ENCODE data around the gene ATAD5.
A peak's percentile ranks its signal among the peaks of the same experiment; 100 is the strongest.

ATAD5 gene, protein sequence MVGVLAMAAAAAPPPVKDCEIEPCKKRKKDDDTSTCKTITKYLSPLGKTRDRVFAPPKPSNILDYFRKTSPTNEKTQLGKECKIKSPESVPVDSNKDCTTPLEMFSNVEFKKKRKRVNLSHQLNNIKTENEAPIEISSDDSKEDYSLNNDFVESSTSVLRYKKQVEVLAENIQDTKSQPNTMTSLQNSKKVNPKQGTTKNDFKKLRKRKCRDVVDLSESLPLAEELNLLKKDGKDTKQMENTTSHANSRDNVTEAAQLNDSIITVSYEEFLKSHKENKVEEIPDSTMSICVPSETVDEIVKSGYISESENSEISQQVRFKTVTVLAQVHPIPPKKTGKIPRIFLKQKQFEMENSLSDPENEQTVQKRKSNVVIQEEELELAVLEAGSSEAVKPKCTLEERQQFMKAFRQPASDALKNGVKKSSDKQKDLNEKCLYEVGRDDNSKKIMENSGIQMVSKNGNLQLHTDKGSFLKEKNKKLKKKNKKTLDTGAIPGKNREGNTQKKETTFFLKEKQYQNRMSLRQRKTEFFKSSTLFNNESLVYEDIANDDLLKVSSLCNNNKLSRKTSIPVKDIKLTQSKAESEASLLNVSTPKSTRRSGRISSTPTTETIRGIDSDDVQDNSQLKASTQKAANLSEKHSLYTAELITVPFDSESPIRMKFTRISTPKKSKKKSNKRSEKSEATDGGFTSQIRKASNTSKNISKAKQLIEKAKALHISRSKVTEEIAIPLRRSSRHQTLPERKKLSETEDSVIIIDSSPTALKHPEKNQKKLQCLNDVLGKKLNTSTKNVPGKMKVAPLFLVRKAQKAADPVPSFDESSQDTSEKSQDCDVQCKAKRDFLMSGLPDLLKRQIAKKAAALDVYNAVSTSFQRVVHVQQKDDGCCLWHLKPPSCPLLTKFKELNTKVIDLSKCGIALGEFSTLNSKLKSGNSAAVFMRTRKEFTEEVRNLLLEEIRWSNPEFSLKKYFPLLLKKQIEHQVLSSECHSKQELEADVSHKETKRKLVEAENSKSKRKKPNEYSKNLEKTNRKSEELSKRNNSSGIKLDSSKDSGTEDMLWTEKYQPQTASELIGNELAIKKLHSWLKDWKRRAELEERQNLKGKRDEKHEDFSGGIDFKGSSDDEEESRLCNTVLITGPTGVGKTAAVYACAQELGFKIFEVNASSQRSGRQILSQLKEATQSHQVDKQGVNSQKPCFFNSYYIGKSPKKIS (N-terminal part only)

GRCh38 chr17:30831663-30832437, at the start of gene ATAD5:
TSS of gene ATAD5 (plus strand) at chr17:30831966. CDS start at chr17:30832348, 382 bp downstream.
- POLR2A ChIA-PET: interaction anchor here (0.8 to 1.2 kb wide), 5 partner anchors 10 to 558 kb away, joined by 3 to 4 read pairs (median 3); no protein-coding TSS in a partner anchor
- peak within 1 kb of the TSS; percentile 89 for H3K27ac ChIP-seq (ENCODE audit: extremely low read depth, low read depth, low read length)
- H3K4me3 ChIP-seq (ENCODE audit: low read depth, low read length): peak within 1 kb of the TSS; percentile 97
- no peaks in the 10 kb centered on the region for H3K9me3 ChIP-seq (ENCODE audit: control insufficient read depth, insufficient read depth, low read depth, low read length)
- peaks cover 16 to 25% of the 10 kb centered on the region in 2 experiments for H3K36me3 ChIP-seq (ENCODE audit: control insufficient read depth in 2 of 2, insufficient read depth in 1 of 2, low read length in 2 of 2)
- CTCF ChIA-PET: interaction anchor here (1.0 kb wide), 1 partner anchor 1025 kb away, joined by 3 read pairs; no protein-coding TSS in a partner anchor
- H3K4me1 ChIP-seq (ENCODE audit: control insufficient read depth, insufficient read depth, low read length): peaks cover 3% of the 10 kb centered on the region; the same call in 1 of the 2 replicates
- peak; percentile 67 for TF ChIP-seq ZNF600 (tag by site-specific recombination; IDR thresholded peaks at IDR 0.05)
- TF ChIP-seq ZNF274 (IDR thresholded peaks at IDR 0.05; ENCODE audit: low read length): no peak
- TF ChIP-seq ZNF274 (tag by site-specific recombination; IDR thresholded peaks at IDR 0.05; ENCODE audit: borderline replicate concordance): no peak
- no peak; the same call in 1 of the 2 replicates for TF ChIP-seq ZNF423 (tag by site-specific recombination; IDR thresholded peaks at IDR 0.05)
- TF ChIP-seq, protein P1, sequence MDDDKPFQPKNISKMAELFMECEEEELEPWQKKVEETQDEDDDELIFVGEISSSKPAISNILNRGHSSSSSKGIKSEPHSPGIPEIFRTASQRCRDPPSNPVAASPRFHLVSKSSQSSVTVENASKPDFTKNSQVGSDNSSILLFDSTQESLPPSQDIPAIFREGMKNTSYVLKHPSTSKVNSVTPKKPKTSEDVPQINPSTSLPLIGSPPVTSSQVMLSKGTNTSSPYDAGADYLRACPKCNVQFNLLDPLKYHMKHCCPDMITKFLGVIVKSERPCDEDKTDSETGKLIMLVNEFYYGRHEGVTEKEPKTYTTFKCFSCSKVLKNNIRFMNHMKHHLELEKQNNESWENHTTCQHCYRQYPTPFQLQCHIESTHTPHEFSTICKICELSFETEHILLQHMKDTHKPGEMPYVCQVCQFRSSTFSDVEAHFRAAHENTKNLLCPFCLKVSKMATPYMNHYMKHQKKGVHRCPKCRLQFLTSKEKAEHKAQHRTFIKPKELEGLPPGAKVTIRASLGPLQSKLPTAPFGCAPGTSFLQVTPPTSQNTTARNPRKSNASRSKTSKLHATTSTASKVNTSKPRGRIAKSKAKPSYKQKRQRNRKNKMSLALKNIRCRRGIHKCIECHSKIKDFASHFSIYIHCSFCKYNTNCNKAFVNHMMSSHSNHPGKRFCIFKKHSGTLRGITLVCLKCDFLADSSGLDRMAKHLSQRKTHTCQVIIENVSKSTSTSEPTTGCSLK (tag by site-specific recombination; IDR thresholded peaks at IDR 0.05): no peak
- no peak for TF ChIP-seq GFI1B (tag by site-specific recombination; IDR thresholded peaks at IDR 0.05)
- TF ChIP-seq ZNF133 (tag by site-specific recombination; IDR thresholded peaks at IDR 0.05): no peak
- no peak for TF ChIP-seq ZNF311 (tag by site-specific recombination; IDR thresholded peaks at IDR 0.05; ENCODE audit: borderline replicate concordance)
- TF ChIP-seq ZBTB7A (tag by site-specific recombination; IDR thresholded peaks at IDR 0.05; ENCODE audit: low read depth): peak; percentile 18; the same call in 1 of the 2 replicates
- TF ChIP-seq, protein P2, sequence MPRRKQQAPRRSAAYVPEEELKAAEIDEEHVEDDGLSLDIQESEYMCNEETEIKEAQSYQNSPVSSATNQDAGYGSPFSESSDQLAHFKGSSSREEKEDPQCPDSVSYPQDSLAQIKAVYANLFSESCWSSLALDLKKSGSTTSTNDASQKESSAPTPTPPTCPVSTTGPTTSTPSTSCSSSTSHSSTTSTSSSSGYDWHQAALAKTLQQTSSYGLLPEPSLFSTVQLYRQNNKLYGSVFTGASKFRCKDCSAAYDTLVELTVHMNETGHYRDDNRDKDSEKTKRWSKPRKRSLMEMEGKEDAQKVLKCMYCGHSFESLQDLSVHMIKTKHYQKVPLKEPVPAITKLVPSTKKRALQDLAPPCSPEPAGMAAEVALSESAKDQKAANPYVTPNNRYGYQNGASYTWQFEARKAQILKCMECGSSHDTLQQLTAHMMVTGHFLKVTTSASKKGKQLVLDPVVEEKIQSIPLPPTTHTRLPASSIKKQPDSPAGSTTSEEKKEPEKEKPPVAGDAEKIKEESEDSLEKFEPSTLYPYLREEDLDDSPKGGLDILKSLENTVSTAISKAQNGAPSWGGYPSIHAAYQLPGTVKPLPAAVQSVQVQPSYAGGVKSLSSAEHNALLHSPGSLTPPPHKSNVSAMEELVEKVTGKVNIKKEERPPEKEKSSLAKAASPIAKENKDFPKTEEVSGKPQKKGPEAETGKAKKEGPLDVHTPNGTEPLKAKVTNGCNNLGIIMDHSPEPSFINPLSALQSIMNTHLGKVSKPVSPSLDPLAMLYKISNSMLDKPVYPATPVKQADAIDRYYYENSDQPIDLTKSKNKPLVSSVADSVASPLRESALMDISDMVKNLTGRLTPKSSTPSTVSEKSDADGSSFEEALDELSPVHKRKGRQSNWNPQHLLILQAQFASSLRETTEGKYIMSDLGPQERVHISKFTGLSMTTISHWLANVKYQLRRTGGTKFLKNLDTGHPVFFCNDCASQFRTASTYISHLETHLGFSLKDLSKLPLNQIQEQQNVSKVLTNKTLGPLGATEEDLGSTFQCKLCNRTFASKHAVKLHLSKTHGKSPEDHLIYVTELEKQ (tag by site-specific recombination; IDR thresholded peaks at IDR 0.05; ENCODE audit: borderline replicate concordance): no peak
- TF ChIP-seq KLF16 (tag by site-specific recombination; IDR thresholded peaks at IDR 0.05): peak; percentile 75
- TF ChIP-seq, protein P3, sequence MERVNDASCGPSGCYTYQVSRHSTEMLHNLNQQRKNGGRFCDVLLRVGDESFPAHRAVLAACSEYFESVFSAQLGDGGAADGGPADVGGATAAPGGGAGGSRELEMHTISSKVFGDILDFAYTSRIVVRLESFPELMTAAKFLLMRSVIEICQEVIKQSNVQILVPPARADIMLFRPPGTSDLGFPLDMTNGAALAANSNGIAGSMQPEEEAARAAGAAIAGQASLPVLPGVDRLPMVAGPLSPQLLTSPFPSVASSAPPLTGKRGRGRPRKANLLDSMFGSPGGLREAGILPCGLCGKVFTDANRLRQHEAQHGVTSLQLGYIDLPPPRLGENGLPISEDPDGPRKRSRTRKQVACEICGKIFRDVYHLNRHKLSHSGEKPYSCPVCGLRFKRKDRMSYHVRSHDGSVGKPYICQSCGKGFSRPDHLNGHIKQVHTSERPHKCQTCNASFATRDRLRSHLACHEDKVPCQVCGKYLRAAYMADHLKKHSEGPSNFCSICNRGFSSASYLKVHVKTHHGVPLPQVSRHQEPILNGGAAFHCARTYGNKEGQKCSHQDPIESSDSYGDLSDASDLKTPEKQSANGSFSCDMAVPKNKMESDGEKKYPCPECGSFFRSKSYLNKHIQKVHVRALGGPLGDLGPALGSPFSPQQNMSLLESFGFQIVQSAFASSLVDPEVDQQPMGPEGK (tag by site-specific recombination; IDR thresholded peaks at IDR 0.05): peak; percentile 37
- peak; percentile 78 for TF ChIP-seq SP2 (tag by site-specific recombination; IDR thresholded peaks at IDR 0.05)
- no peak for TF ChIP-seq ZNF658 (tag by site-specific recombination; IDR thresholded peaks at IDR 0.05)
- TF ChIP-seq ZIC2 (tag by site-specific recombination; IDR thresholded peaks at IDR 0.05): 0 out of 2 replicates have a peak, but pooled peaks have one; percentile 17
- TF ChIP-seq ZNF211 (tag by site-specific recombination; IDR thresholded peaks at IDR 0.05; ENCODE audit: low read depth): no peak
- TF ChIP-seq OVOL3 (tag by site-specific recombination; IDR thresholded peaks at IDR 0.05): no peak
- 0 out of 2 replicates have a peak, but pooled peaks have one; percentile 34 for TF ChIP-seq ZNF580 (tag by site-specific recombination; IDR thresholded peaks at IDR 0.05)
- peak; percentile 71 for TF ChIP-seq SP7 (tag by site-specific recombination; IDR thresholded peaks at IDR 0.05)
- TF ChIP-seq ZNF366 (tag by site-specific recombination; conservative IDR thresholded peaks at IDR 0.05): no peak; the same call in 1 of the 2 replicates
- no peak; the same call in 1 of the 2 replicates for TF ChIP-seq ZNF843 (tag by site-specific recombination; IDR thresholded peaks at IDR 0.05)
- TF ChIP-seq TRIM28 (IDR thresholded peaks at IDR 0.05; ENCODE audit: borderline replicate concordance, low read length): peak; percentile 47; the same call in 1 of the 2 replicates
- peak; percentile 72 for TF ChIP-seq ZNF2 (tag by site-specific recombination; IDR thresholded peaks at IDR 0.05)
- TF ChIP-seq ZXDB (tag by site-specific recombination; IDR thresholded peaks at IDR 0.05): peak; percentile 81
- peak; percentile 74 for TF ChIP-seq YY2 (tag by site-specific recombination; IDR thresholded peaks at IDR 0.05)
